Stimulated activated effector memory CD8-positive, alpha-beta T cell treated with anti-CD3 and anti-CD28 coated beads, Interleukin-12 subunit alpha, Interleukin-12 subunit beta, amount 100 ng/mL, for 72 hours (primary cell): ENCODE measurements around the gene LRP10.

Experiments
- ATAC-seq: fragments of 150-1000 bp; cut with Tn5 transposase; 2 replicates; pipeline ENCODE4 v1.10.0; 2021
- DNase-seq, 2 donors: peaks; one replicate each; pipeline ENCODE4 v3.0.0; 2021 to 2022; ENCODE audit warnings: low spot score in 2 of 2
- H3K27ac Mint-ChIP-seq: one replicate; pipeline ENCODE4 v1.8.0; 2022; ENCODE audit warnings: mild to moderate bottlenecking, mixed read lengths
- H3K36me3 Mint-ChIP-seq: one replicate; pipeline ENCODE4 v1.8.0; 2022; ENCODE audit warnings: mild to moderate bottlenecking, mixed read lengths
- H3K4me1 Mint-ChIP-seq: one replicate; pipeline ENCODE4 v1.8.0; 2022; ENCODE audit warnings: mixed read lengths
- H3K4me3 Mint-ChIP-seq: one replicate; pipeline ENCODE4 v1.8.0; 2022; ENCODE audit warnings: mild to moderate bottlenecking, mixed read lengths
- H3K9me3 Mint-ChIP-seq: one replicate; pipeline ENCODE4 v1.8.0; 2022; ENCODE audit warnings: mixed read lengths

LRP10 gene

GRCh38 chr14:22838631-22839041 lies 32.9 kb upstream of the LRP10 start:
- Mint-ChIP-seq H3K36me3 (peaks cover 22% of the 10 kb centered on the region), H3K4me1 (peaks cover 11% of the 10 kb centered on the region), H3K9me3 (no peaks in the 10 kb centered on the region), H3K27ac (no peak overlapping the region), H3K4me3 (no peak overlapping the region)
- DNase-seq (no peak), ATAC-seq (no peak)

- no peak overlapping the region for H3K4me3 Mint-ChIP-seq
- H3K36me3 Mint-ChIP-seq, result peaks cover 16% of the 10 kb centered on the region
- ATAC-seq, result no peak
- peaks cover 11% of the 10 kb centered on the region for H3K4me1 Mint-ChIP-seq
- DNase-seq, result no peak
- no peaks in the 10 kb centered on the region for H3K9me3 Mint-ChIP-seq
- no peak overlapping the region for H3K27ac Mint-ChIP-seq
These were observed 32.3 kb upstream of the LRP10 start for GRCh38 chr14:22839159-22839779.

- no peak overlapping the region for H3K4me3 Mint-ChIP-seq
These were observed 30.2 kb upstream of the LRP10 start for GRCh38 chr14:22841311-22841710.

GRCh38 chr14:22841769-22842168 lies 29.8 kb upstream of the LRP10 start:
- Mint-ChIP-seq H3K4me3 (no peak overlapping the region), H3K4me1 (peaks cover 11% of the 10 kb centered on the region), H3K9me3 (no peaks in the 10 kb centered on the region), H3K27ac (no peak overlapping the region), H3K36me3 (no peaks in the 10 kb centered on the region)
- ATAC-seq, result no peak
- DNase-seq, result no peak

More at GRCh38 chr14:22841311-22841710, 30.2 kb upstream of the LRP10 start:
- DNase-seq (no peak), ATAC-seq (no peak)
- Mint-ChIP-seq H3K27ac (no peak overlapping the region), H3K9me3 (no peaks in the 10 kb centered on the region), H3K4me1 (peaks cover 11% of the 10 kb centered on the region), H3K36me3 (no peaks in the 10 kb centered on the region)

- no peak for ATAC-seq
- Mint-ChIP-seq H3K9me3 (no peaks in the 10 kb centered on the region), H3K27ac (no peak overlapping the region), H3K4me1 (peaks cover 5% of the 10 kb centered on the region), H3K36me3 (no peaks in the 10 kb centered on the region), H3K4me3 (no peak overlapping the region)
- no peak for DNase-seq
These were observed 29.1 kb upstream of the LRP10 start for GRCh38 chr14:22842211-22843122.

GRCh38 chr14:22843123-22843925 lies 28.2 kb upstream of the LRP10 start:
- DNase-seq (no peak), ATAC-seq (no peak)
- Mint-ChIP-seq H3K9me3 (no peaks in the 10 kb centered on the region), H3K36me3 (no peaks in the 10 kb centered on the region), H3K27ac (no peak overlapping the region), H3K4me3 (no peak overlapping the region), H3K4me1 (peaks cover 5% of the 10 kb centered on the region)

- Mint-ChIP-seq H3K9me3 (no peaks in the 10 kb centered on the region), H3K4me3 (no peak overlapping the region), H3K27ac (no peak overlapping the region), H3K36me3 (peaks cover 4% of the 10 kb centered on the region), H3K4me1 (no peaks in the 10 kb centered on the region)
- ATAC-seq (no peak), DNase-seq (no peak)
These were observed 27.1 kb upstream of the LRP10 start for GRCh38 chr14:22844221-22845102.

GRCh38 chr14:22845103-22845394 lies 26.5 kb upstream of the LRP10 start:
- Mint-ChIP-seq H3K4me1 (no peaks in the 10 kb centered on the region), H3K27ac (no peak overlapping the region), H3K36me3 (peaks cover 4% of the 10 kb centered on the region), H3K4me3 (no peak overlapping the region), H3K9me3 (no peaks in the 10 kb centered on the region)
- ATAC-seq (no peak), DNase-seq (no peak)

GRCh38 chr14:22845821-22846625 lies 25.5 kb upstream of the LRP10 start:
- Mint-ChIP-seq H3K4me1 (peaks cover 3% of the 10 kb centered on the region), H3K9me3 (no peaks in the 10 kb centered on the region), H3K27ac (peak overlapping the region; percentile 59), H3K36me3 (peaks cover 4% of the 10 kb centered on the region), H3K4me3 (no peak overlapping the region)
- no peak for DNase-seq
- no peak for ATAC-seq

GRCh38 chr14:22846811-22847307 lies 24.7 kb upstream of the LRP10 start:
- H3K36me3 Mint-ChIP-seq, result peaks cover 4% of the 10 kb centered on the region
- H3K4me1 Mint-ChIP-seq, result peaks cover 11% of the 10 kb centered on the region
- DNase-seq (no peak), ATAC-seq (no peak)
- no peaks in the 10 kb centered on the region for H3K9me3 Mint-ChIP-seq
- peak overlapping the region; percentile 59 for H3K27ac Mint-ChIP-seq
- H3K4me3 Mint-ChIP-seq, result no peak overlapping the region

- no peak overlapping the region for H3K27ac Mint-ChIP-seq
- no peak for ATAC-seq
- no peak for DNase-seq
- H3K4me1 Mint-ChIP-seq, result peaks cover 14% of the 10 kb centered on the region
- peaks cover 4% of the 10 kb centered on the region for H3K36me3 Mint-ChIP-seq
- H3K9me3 Mint-ChIP-seq, result no peaks in the 10 kb centered on the region
- no peak overlapping the region for H3K4me3 Mint-ChIP-seq
These were observed 23.7 kb upstream of the LRP10 start for GRCh38 chr14:22847661-22848341.

GRCh38 chr14:22848351-22849164 lies 23.0 kb upstream of the LRP10 start:
- no peak for ATAC-seq
- peaks cover 4% of the 10 kb centered on the region for H3K36me3 Mint-ChIP-seq
- H3K4me3 Mint-ChIP-seq, result no peak overlapping the region
- peak overlapping the region; percentile 59 for H3K27ac Mint-ChIP-seq
- no peak for DNase-seq
- peaks cover 20% of the 10 kb centered on the region for H3K4me1 Mint-ChIP-seq
- H3K9me3 Mint-ChIP-seq, result no peaks in the 10 kb centered on the region

GRCh38 chr14:22849212-22849819 lies 22.2 kb upstream of the LRP10 start:
- no peak for DNase-seq
- ATAC-seq, result no peak
- no peak overlapping the region for H3K4me3 Mint-ChIP-seq
- peaks cover 4% of the 10 kb centered on the region for H3K36me3 Mint-ChIP-seq
- no peaks in the 10 kb centered on the region for H3K9me3 Mint-ChIP-seq
- peaks cover 20% of the 10 kb centered on the region for H3K4me1 Mint-ChIP-seq
- peak overlapping the region; percentile 59 for H3K27ac Mint-ChIP-seq
